Neural progenitor cell (in vitro differentiated cells): ENCODE results near the gene TNFRSF11A. TPM values are rescaled to one million over a fixed set of nuclear protein-coding genes. Genes with fewer than 3 reads are reported as not detected.

Source experiments
- DNase-seq: peaks from one replicate; pipeline ENCODE4 v3.0.0-alpha.2; 2016; ENCODE audit warnings: low spot score
- H2AFZ ChIP-seq: fragments of 200-600 bp; sonication (generic); replicated peaks from 2 replicates; pipeline ENCODE4 v1.6.1; 2016; ENCODE audit warnings: antibody characterized with exemption
- H3F3A ChIP-seq: fragments of 200-600 bp; sonication (generic); 2 replicates; pipeline ENCODE4 v1.6.1; 2016; ENCODE audit warnings: antibody characterized with exemption, low read depth
- H3K27ac ChIP-seq: fragments of 200-600 bp; sonication (generic); 2 replicates; pipeline ENCODE4 v1.5.1; 2016; ENCODE audit warnings: mild to moderate bottlenecking
- H3K27me3 ChIP-seq: fragments of 200-600 bp; sonication (generic); 2 replicates; pipeline ENCODE4 v1.6.1; 2016; ENCODE audit warnings: mild to moderate bottlenecking, moderate library complexity
- H3K36me3 ChIP-seq: fragments of 200-600 bp; sonication (generic); 2 replicates; pipeline ENCODE4 v1.5.1; 2016
- H3K4me1 ChIP-seq: fragments of 200-600 bp; sonication (generic); 2 replicates; pipeline ENCODE4 v1.6.1; 2016; ENCODE audit warnings: mixed run types
- H3K4me2 ChIP-seq: fragments of 200-600 bp; sonication (generic); 2 replicates; pipeline ENCODE4 v1.6.1; 2016
- H3K4me3 ChIP-seq: fragments of 200-600 bp; sonication (generic); 2 replicates; pipeline ENCODE4 v1.5.1; 2016
- H3K79me2 ChIP-seq: fragments of 200-600 bp; sonication (generic); 2 replicates; pipeline ENCODE4 v1.6.1; 2016; ENCODE audit warnings: low read depth
- H3K9ac ChIP-seq: fragments of 200-600 bp; sonication (generic); 2 replicates; pipeline ENCODE4 v1.6.1; 2016
- H3K9me3 ChIP-seq: fragments of 200-600 bp; sonication (generic); 2 replicates; pipeline ENCODE4 v1.5.1; 2016; ENCODE audit warnings: low read depth
- H4K20me1 ChIP-seq: fragments of 200-600 bp; sonication (generic); 2 replicates; pipeline ENCODE4 v1.6.1; 2016; ENCODE audit warnings: low read depth
- H3K27ac Mint-ChIP-seq: 3 replicates; pipeline ENCODE4 v1.8.0; 2021; ENCODE audit warnings: mixed read lengths
- H3K27me3 Mint-ChIP-seq: 2 replicates; pipeline ENCODE4 v1.8.0; 2022; ENCODE audit warnings: low read depth, mild to moderate bottlenecking, inconsistent platforms, moderate library complexity, mixed read lengths; ENCODE audit not compliant: insufficient read depth
- H3K36me3 Mint-ChIP-seq: 3 replicates; pipeline ENCODE4 v1.8.0; 2021; ENCODE audit warnings: mixed read lengths
- H3K4me1 Mint-ChIP-seq: 3 replicates; pipeline ENCODE4 v1.8.0; 2021; ENCODE audit warnings: mixed read lengths
- H3K4me3 Mint-ChIP-seq: 3 replicates; pipeline ENCODE4 v1.8.0; 2021; ENCODE audit warnings: mild to moderate bottlenecking, moderate library complexity, mixed read lengths
- H3K9me3 Mint-ChIP-seq: 3 replicates; pipeline ENCODE4 v1.8.0; 2020; ENCODE audit warnings: mixed read lengths
- EZH2 ChIP-seq: fragments of 200-600 bp; sonication (generic); IDR thresholded peaks from 2 replicates; pipeline ENCODE4 v1.6.1; 2017; ENCODE audit warnings: antibody characterized with exemption, mild to moderate bottlenecking, moderate library complexity
- EZH2phosphoT487 ChIP-seq: fragments of 200-600 bp; sonication (generic); IDR thresholded peaks from 2 replicates; pipeline ENCODE4 v1.6.1; 2017; ENCODE audit warnings: antibody characterized with exemption
- total RNA-seq: library from RNA; depleted of rRNA; stranded (reverse); fragments of >200 nt; gene quantifications from 2 replicates; pipeline ENCODE4 v1.2.3, GENCODE V29; 2015; ENCODE audit warnings: low replicate concordance
- TF ChIP-seq, protein P1 (sequence below): fragments of 200-600 bp; sonication (generic); IDR thresholded peaks from 2 replicates; pipeline ENCODE4 v1.5.1; 2017; ENCODE audit warnings: antibody characterized with exemption, mild to moderate bottlenecking

TNFRSF11A gene
- total RNA-seq, 1 donor from 2014 or later, result 0.47 TPM

DNA sequence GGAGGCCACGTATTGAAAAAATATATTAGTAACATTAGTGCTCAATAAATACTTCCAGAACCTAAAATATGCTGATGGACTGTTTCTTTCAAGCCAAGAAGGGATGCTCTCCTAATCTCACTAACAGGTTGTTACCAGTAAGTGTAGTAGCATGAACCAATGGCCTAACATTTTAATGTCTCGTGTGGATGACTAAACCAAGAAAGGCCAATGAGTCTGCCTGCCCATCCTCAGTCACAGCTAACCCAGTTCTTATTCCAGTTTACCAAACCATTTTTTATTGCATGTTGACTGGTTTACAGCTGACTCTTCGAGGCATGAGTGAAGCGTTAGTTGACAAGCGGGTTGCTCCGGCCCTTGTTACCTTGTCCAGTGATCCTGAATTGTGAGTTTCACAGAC is 45.1 kb upstream of the TNFRSF11A start:
- no peaks in the 10 kb centered on the region for H3K27me3 Mint-ChIP-seq
- TF ChIP-seq EZH2 (no peak), EZH2phosphoT487 (no peak)
- TF ChIP-seq, protein P1, sequence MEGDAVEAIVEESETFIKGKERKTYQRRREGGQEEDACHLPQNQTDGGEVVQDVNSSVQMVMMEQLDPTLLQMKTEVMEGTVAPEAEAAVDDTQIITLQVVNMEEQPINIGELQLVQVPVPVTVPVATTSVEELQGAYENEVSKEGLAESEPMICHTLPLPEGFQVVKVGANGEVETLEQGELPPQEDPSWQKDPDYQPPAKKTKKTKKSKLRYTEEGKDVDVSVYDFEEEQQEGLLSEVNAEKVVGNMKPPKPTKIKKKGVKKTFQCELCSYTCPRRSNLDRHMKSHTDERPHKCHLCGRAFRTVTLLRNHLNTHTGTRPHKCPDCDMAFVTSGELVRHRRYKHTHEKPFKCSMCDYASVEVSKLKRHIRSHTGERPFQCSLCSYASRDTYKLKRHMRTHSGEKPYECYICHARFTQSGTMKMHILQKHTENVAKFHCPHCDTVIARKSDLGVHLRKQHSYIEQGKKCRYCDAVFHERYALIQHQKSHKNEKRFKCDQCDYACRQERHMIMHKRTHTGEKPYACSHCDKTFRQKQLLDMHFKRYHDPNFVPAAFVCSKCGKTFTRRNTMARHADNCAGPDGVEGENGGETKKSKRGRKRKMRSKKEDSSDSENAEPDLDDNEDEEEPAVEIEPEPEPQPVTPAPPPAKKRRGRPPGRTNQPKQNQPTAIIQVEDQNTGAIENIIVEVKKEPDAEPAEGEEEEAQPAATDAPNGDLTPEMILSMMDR, result no peak

DNA sequence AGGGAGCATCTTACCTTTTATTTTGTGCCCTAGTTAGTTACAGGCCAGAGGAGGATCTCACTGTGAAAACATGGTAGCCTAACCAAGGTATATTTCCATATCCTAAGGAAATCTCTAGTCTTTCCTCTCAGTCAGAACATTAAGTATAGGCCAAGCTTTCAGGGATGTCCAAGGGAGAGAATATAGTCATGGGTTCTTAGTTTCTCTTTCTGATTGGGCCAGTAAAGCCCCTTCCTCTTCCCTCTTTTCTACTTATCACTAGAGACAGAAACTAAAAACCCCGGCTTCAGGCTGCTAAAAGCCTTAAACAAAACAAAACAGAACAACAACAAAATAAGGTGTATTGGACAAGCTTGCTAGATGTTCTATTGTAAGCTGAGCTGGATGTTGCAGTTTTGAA is 44.3 kb upstream of the TNFRSF11A start:
- peaks cover 20% of the 10 kb centered on the region for H3K36me3 Mint-ChIP-seq
- H3K27me3 Mint-ChIP-seq, result peaks cover 3% of the 10 kb centered on the region
- H3K27me3 ChIP-seq, result no peaks in the 10 kb centered on the region
- peaks cover 4% of the 10 kb centered on the region for H3K4me1 Mint-ChIP-seq
- H3K4me1 ChIP-seq, result peaks cover 12% of the 10 kb centered on the region
- no peaks in the 10 kb centered on the region for H3K9me3 Mint-ChIP-seq
- TF ChIP-seq, protein P1, result no peak
- TF ChIP-seq EZH2 (no peak), EZH2phosphoT487 (no peak)
- no peaks in the 10 kb centered on the region for H3K79me2 ChIP-seq
- H3K4me2 ChIP-seq, result no peak overlapping the region
- no peak overlapping the region for H3K4me3 Mint-ChIP-seq
- no peaks in the 10 kb centered on the region for H3K36me3 ChIP-seq
- no peak overlapping the region for H2AFZ ChIP-seq
- no peaks in the 10 kb centered on the region for H3K9me3 ChIP-seq
- no peak overlapping the region for H3K27ac Mint-ChIP-seq
- no peak overlapping the region for H3K9ac ChIP-seq
- DNase-seq, result no peak
- H3K27ac ChIP-seq, result no peak overlapping the region
- no peaks in the 10 kb centered on the region for H4K20me1 ChIP-seq
- peaks cover 5% of the 10 kb centered on the region for H3F3A ChIP-seq
- H3K4me3 ChIP-seq, result no peak overlapping the region

More for the DNA sequence above, 45.1 kb upstream of the TNFRSF11A start:
- Mint-ChIP-seq H3K4me3 (no peak overlapping the region), H3K9me3 (no peaks in the 10 kb centered on the region), H3K27ac (no peak overlapping the region), H3K36me3 (peaks cover 14% of the 10 kb centered on the region), H3K4me1 (peaks cover 4% of the 10 kb centered on the region)
- Histone ChIP-seq H3F3A (peaks cover 5% of the 10 kb centered on the region), H3K36me3 (no peaks in the 10 kb centered on the region), H3K4me1 (peaks cover 12% of the 10 kb centered on the region), H4K20me1 (no peaks in the 10 kb centered on the region), H3K4me2 (no peak overlapping the region), H3K9ac (no peak overlapping the region), H3K27ac (no peak overlapping the region), H3K79me2 (no peaks in the 10 kb centered on the region), H3K9me3 (no peaks in the 10 kb centered on the region), H3K4me3 (no peak overlapping the region), H2AFZ (no peak overlapping the region), H3K27me3 (no peaks in the 10 kb centered on the region)
- no peak for DNase-seq

DNA sequence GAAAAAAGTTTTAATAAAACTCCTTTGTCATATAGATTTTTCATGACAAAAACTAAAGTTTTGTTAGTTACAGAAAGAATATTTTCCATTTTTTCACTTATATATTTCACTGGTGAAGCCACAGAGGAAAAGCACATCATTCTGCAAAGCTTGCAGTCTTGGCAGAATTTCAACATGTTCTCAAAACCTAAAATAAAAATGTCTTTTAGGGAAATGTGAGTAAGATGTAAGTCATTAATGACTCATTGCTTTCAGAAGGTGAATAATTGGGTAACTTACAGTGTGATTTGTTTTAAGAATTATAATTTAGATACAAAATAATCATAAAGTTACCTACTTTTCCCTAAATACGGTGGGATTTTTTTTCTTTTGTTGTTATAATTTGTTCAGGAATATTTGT is 43.4 kb upstream of the TNFRSF11A start:
- Mint-ChIP-seq H3K9me3 (no peaks in the 10 kb centered on the region), H3K36me3 (peaks cover 20% of the 10 kb centered on the region), H3K4me1 (peaks cover 4% of the 10 kb centered on the region), H3K4me3 (no peak overlapping the region), H3K27ac (no peak overlapping the region), H3K27me3 (peaks cover 3% of the 10 kb centered on the region)
- Histone ChIP-seq H3K36me3 (no peaks in the 10 kb centered on the region), H3K4me1 (peaks cover 12% of the 10 kb centered on the region), H3K4me2 (no peak overlapping the region), H3K27me3 (no peaks in the 10 kb centered on the region), H3K79me2 (no peaks in the 10 kb centered on the region), H3F3A (peaks cover 5% of the 10 kb centered on the region), H3K9ac (no peak overlapping the region), H3K4me3 (no peak overlapping the region), H4K20me1 (no peaks in the 10 kb centered on the region), H2AFZ (no peak overlapping the region), H3K9me3 (no peaks in the 10 kb centered on the region), H3K27ac (no peak overlapping the region)
- DNase-seq, result no peak
- TF ChIP-seq EZH2 (no peak), EZH2phosphoT487 (no peak)
- TF ChIP-seq, protein P1, result no peak
